ENCODE results near the gene F10.

DNA sequence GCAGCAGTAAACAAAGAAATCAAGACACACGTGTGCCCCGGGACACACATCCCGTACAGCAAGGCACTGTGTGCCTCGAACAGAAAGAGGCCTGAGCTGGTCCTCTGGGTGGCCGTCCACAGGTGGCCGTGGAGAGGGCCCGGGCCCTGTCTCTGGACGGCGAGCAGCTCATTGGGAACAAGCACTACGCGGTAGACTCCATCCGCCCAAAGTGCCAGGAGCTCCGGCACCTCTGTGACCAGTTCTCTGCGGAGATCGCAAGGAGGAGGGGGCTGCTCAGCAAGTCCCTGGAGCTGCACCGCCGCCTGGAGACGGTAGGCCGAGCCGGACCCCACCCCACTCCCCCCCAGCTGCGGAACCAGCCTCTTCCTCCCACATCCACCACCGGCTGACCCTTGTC is 47.7 kb upstream of the F10 start:
- no peak for TF ChIP-seq POLR2A (IDR thresholded peaks at IDR 0.05)
- TF ChIP-seq, protein P1, sequence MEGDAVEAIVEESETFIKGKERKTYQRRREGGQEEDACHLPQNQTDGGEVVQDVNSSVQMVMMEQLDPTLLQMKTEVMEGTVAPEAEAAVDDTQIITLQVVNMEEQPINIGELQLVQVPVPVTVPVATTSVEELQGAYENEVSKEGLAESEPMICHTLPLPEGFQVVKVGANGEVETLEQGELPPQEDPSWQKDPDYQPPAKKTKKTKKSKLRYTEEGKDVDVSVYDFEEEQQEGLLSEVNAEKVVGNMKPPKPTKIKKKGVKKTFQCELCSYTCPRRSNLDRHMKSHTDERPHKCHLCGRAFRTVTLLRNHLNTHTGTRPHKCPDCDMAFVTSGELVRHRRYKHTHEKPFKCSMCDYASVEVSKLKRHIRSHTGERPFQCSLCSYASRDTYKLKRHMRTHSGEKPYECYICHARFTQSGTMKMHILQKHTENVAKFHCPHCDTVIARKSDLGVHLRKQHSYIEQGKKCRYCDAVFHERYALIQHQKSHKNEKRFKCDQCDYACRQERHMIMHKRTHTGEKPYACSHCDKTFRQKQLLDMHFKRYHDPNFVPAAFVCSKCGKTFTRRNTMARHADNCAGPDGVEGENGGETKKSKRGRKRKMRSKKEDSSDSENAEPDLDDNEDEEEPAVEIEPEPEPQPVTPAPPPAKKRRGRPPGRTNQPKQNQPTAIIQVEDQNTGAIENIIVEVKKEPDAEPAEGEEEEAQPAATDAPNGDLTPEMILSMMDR (IDR thresholded peaks at IDR 0.05) = no peak

All from prostate gland (tissue), 2 donors.